CD8-positive, alpha-beta memory T cell (primary cell): ENCODE data around the gene SP8. TPM values are rescaled to one million over a fixed set of nuclear protein-coding genes. Genes with fewer than 3 reads are reported as not detected.

Experiments used
- CTCF ChIA-PET: fragments of 350-600 bp; sonication (Branson Sonifier 250); formaldehyde crosslinking; loops from one replicate; lab custom pipeline; 2021; ENCODE audit warnings: antibody characterized with exemption; lab: Charles Lee
- POLR2A ChIA-PET: fragments of 350-600 bp; sonication (Branson Sonifier 250); formaldehyde crosslinking; loops from one replicate; lab custom pipeline; 2021; ENCODE audit warnings: antibody characterized with exemption; lab: Charles Lee
- DNase-seq, 5 donors: peaks; one replicate each; pipeline versions ENCODE4 v3.0.0 to v3.0.0-alpha.2; 2020 to 2022; ENCODE audit warnings: mixed read lengths in 1 of 5
- H3K27ac ChIP-seq: one replicate; pipeline ENCODE4 v1.7.0; 2013; ENCODE audit warnings: low read depth, mild to moderate bottlenecking, low read length, moderate library complexity
- H3K27me3 ChIP-seq: 2 replicates; pipeline ENCODE4 v1.7.0; 2013; ENCODE audit warnings: low read length, mild to moderate bottlenecking; ENCODE audit not compliant: insufficient read depth, poor library complexity, severe bottlenecking
- H3K36me3 ChIP-seq: 2 replicates; pipeline ENCODE4 v1.7.0; 2013; ENCODE audit warnings: mild to moderate bottlenecking, low read length, moderate library complexity; ENCODE audit not compliant: insufficient read depth
- H3K4me1 ChIP-seq: 2 replicates; pipeline ENCODE4 v1.7.0; 2013; ENCODE audit warnings: mild to moderate bottlenecking, low read length, moderate library complexity; ENCODE audit not compliant: insufficient read depth
- H3K4me3 ChIP-seq: 2 replicates; pipeline ENCODE4 v1.7.0; 2013; ENCODE audit warnings: mild to moderate bottlenecking, low read length
- H3K9me3 ChIP-seq: 2 replicates; pipeline ENCODE4 v1.7.0; 2013; ENCODE audit warnings: mild to moderate bottlenecking, low read length
- H3K27ac Mint-ChIP-seq, 8 donors: one replicate each; pipeline ENCODE4 v1.8.0; 2020 to 2021; ENCODE audit warnings: mixed read lengths in 8 of 8, mild to moderate bottlenecking in 6 of 8, inconsistent platforms in 3 of 8, moderate library complexity in 3 of 8
- H3K27me3 Mint-ChIP-seq, 2 donors: one replicate each; pipeline ENCODE4 v1.8.0; 2020 to 2021; ENCODE audit warnings: mixed read lengths in 2 of 2, mild to moderate bottlenecking in 1 of 2, moderate library complexity in 1 of 2
- H3K36me3 Mint-ChIP-seq, 3 donors: one replicate each; pipeline ENCODE4 v1.8.0; 2020 to 2021; ENCODE audit warnings: mixed read lengths in 3 of 3, inconsistent platforms in 1 of 3, mild to moderate bottlenecking in 1 of 3
- H3K4me1 Mint-ChIP-seq, 3 donors: one replicate each; pipeline ENCODE4 v1.8.0; 2020 to 2021; ENCODE audit warnings: mixed read lengths in 3 of 3, inconsistent platforms in 1 of 3, mild to moderate bottlenecking in 1 of 3
- H3K4me3 Mint-ChIP-seq, 7 donors: one replicate each; pipeline ENCODE4 v1.8.0; 2020 to 2021; ENCODE audit warnings: mixed read lengths in 7 of 7, mild to moderate bottlenecking in 6 of 7, moderate library complexity in 4 of 7, inconsistent platforms in 2 of 7
- H3K9me3 Mint-ChIP-seq, 5 donors: one replicate each; pipeline ENCODE4 v1.8.0; 2020 to 2022; ENCODE audit warnings: mixed read lengths in 5 of 5, mild to moderate bottlenecking in 3 of 5, moderate library complexity in 2 of 5, inconsistent platforms in 1 of 5
- polyA plus RNA-seq: library from polyadenylated mRNA; unstranded; fragments of 300-500 nt; fragmentation: Illumina TruSeq; gene quantifications from one replicate; pipeline ENCODE4 v1.2.3, GENCODE V29; 2021
- total RNA-seq, 2 experiments: library from RNA; stranded (reverse); gene quantifications; one replicate each; pipeline ENCODE4 v1.2.3, GENCODE V29; 2021

SP8 gene
- total and polyA plus RNA-seq, 3 experiments from 2014 or later: not detected

- Histone ChIP-seq H3K36me3 (no peaks in the 10 kb centered on the region), H3K27ac (no peak overlapping the region), H3K4me3 (no peak overlapping the region), H3K27me3 (no peaks in the 10 kb centered on the region), H3K4me1 (no peaks in the 10 kb centered on the region), H3K9me3 (no peaks in the 10 kb centered on the region)
- H3K27me3 Mint-ChIP-seq: no peaks in the 10 kb centered on the region
- H3K36me3 Mint-ChIP-seq: no peaks in the 10 kb centered on the region
- no peaks in the 10 kb centered on the region for H3K4me1 Mint-ChIP-seq
- ChIA-PET CTCF (no interaction called here), POLR2A (no interaction called here)
- DNase-seq: no peak
- no peak overlapping the region for H3K4me3 Mint-ChIP-seq
- H3K9me3 Mint-ChIP-seq: peaks cover 0 to 2% (median 0%) of the 10 kb centered on the region in 5 donors
- H3K27ac Mint-ChIP-seq: no peak overlapping the region
Observed at GRCh38 chr7:20741801-20742200, 44.9 kb downstream of the SP8 start.

GRCh38 chr7:20738518-20739481 is 47.9 kb downstream of the SP8 start:
- Mint-ChIP-seq H3K36me3 (no peaks in the 10 kb centered on the region), H3K4me1 (no peaks in the 10 kb centered on the region), H3K4me3 (no peak overlapping the region), H3K27me3 (peaks cover 0 to 2% of the 10 kb centered on the region in 2 donors), H3K27ac (no peak overlapping the region), H3K9me3 (peaks cover 0 to 6% (median 0%) of the 10 kb centered on the region in 5 donors)
- DNase-seq: no peak
- H3K27ac ChIP-seq: no peak overlapping the region
- H3K9me3 ChIP-seq: no peaks in the 10 kb centered on the region
- no peaks in the 10 kb centered on the region for H3K36me3 ChIP-seq
- POLR2A ChIA-PET: no interaction called here
- no peaks in the 10 kb centered on the region for H3K4me1 ChIP-seq
- no peak overlapping the region for H3K4me3 ChIP-seq
- CTCF ChIA-PET: no interaction called here
- no peaks in the 10 kb centered on the region for H3K27me3 ChIP-seq

- POLR2A ChIA-PET: no interaction called here
- H3K36me3 Mint-ChIP-seq: no peaks in the 10 kb centered on the region
- H3K27me3 Mint-ChIP-seq: peaks cover 0 to 2% of the 10 kb centered on the region in 2 donors
- H3K4me1 Mint-ChIP-seq: no peaks in the 10 kb centered on the region
- no peak overlapping the region for H3K4me3 Mint-ChIP-seq
- H3K9me3 Mint-ChIP-seq: peaks cover 0 to 6% (median 0%) of the 10 kb centered on the region in 5 donors
- no peak overlapping the region for H3K27ac ChIP-seq
- H3K27ac Mint-ChIP-seq: no peak overlapping the region
- H3K4me3 ChIP-seq: no peak overlapping the region
- no peaks in the 10 kb centered on the region for H3K36me3 ChIP-seq
- CTCF ChIA-PET: no interaction called here
- H3K4me1 ChIP-seq: no peaks in the 10 kb centered on the region
- DNase-seq: no peak
- H3K9me3 ChIP-seq: no peaks in the 10 kb centered on the region
- H3K27me3 ChIP-seq: no peaks in the 10 kb centered on the region
Observed at GRCh38 chr7:20737840-20738448, 48.7 kb downstream of the SP8 start.

GRCh38 chr7:20735346-20736065 is 51.2 kb downstream of the SP8 start:
- Mint-ChIP-seq H3K36me3 (no peaks in the 10 kb centered on the region), H3K27ac (no peak overlapping the region), H3K4me1 (no peaks in the 10 kb centered on the region), H3K4me3 (no peak overlapping the region), H3K9me3 (peaks cover 0 to 6% (median 0%) of the 10 kb centered on the region in 5 donors), H3K27me3 (peaks cover 0 to 5% of the 10 kb centered on the region in 2 donors)
- no peak overlapping the region for H3K27ac ChIP-seq
- no peaks in the 10 kb centered on the region for H3K36me3 ChIP-seq
- ChIA-PET POLR2A (no interaction called here), CTCF (no interaction called here)
- H3K4me3 ChIP-seq: no peak overlapping the region
- no peaks in the 10 kb centered on the region for H3K9me3 ChIP-seq
- H3K4me1 ChIP-seq: no peaks in the 10 kb centered on the region
- H3K27me3 ChIP-seq: no peaks in the 10 kb centered on the region
- no peak for DNase-seq

Other genes starting within 250 kb of the SP8 start
- not detected for gene ABCB5, start 171.2 kb downstream of the SP8 start, total RNA-seq
- not detected for gene ABCB5, start 171.2 kb downstream of the SP8 start, polyA plus RNA-seq